ENCODE data around the gene LDLRAD3. TPM values are rescaled to one million over a fixed set of nuclear protein-coding genes. Genes with fewer than 3 reads are reported as not detected.

Gene LDLRAD3
- total RNA-seq, 1 experiment from 2014 or later = 28.1 TPM

DNA sequence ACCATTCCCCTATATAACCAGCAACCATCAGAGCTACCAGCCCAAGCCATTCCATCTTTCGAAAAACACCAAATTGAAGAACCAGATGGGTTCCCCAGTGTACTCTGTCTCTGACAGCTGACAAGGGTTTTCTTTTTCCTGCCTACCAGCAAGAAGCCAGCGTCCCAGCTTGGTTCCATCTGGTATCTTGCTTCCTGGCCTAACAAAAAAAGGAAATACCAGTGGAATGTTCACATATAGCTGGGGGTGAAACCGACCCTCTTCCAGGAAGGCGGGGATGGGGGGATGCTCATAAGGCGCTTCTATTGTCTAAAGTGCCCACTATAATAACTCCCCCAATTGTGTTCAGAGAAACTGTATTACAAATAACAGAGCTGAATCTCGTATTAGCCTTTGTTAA is 172.3 kb downstream of the LDLRAD3 start:
- Histone ChIP-seq H3K9me3 (ENCODE audit: control insufficient read depth, insufficient read depth, low read depth, low read length) (peaks cover 10% of the 10 kb centered on the region; the same call in 1 of the 2 replicates), H3K36me3 (ENCODE audit: control insufficient read depth, insufficient read depth, low read length) (no peaks in the 10 kb centered on the region), H3K4me3 (ENCODE audit: low read depth in 2 of 2, low read length in 2 of 2) (no peak overlapping the region), H3K27me3 (ENCODE audit: control insufficient read depth, insufficient read depth, low read length) (no peaks in the 10 kb centered on the region), H3K4me1 (ENCODE audit: control insufficient read depth, insufficient read depth, low read length) (no peaks in the 10 kb centered on the region), H3K27ac (ENCODE audit: low read length) (no peak overlapping the region)
- no peak for ATAC-seq
- DNase-seq (ENCODE audit: low read depth, low spot score) = no peak
- in situ Hi-C loops (cut with HindIII; ENCODE audit: low pct_unique_long_range_greater_than_20kb, low sequenced_read_pairs) (no loop called here), intact Hi-C loops (cut with micrococcal nuclease; ENCODE audit: unreplicated experiment) (no loop called here)
- CTCF ChIA-PET = no interaction called here
- TF ChIP-seq, protein P1, sequence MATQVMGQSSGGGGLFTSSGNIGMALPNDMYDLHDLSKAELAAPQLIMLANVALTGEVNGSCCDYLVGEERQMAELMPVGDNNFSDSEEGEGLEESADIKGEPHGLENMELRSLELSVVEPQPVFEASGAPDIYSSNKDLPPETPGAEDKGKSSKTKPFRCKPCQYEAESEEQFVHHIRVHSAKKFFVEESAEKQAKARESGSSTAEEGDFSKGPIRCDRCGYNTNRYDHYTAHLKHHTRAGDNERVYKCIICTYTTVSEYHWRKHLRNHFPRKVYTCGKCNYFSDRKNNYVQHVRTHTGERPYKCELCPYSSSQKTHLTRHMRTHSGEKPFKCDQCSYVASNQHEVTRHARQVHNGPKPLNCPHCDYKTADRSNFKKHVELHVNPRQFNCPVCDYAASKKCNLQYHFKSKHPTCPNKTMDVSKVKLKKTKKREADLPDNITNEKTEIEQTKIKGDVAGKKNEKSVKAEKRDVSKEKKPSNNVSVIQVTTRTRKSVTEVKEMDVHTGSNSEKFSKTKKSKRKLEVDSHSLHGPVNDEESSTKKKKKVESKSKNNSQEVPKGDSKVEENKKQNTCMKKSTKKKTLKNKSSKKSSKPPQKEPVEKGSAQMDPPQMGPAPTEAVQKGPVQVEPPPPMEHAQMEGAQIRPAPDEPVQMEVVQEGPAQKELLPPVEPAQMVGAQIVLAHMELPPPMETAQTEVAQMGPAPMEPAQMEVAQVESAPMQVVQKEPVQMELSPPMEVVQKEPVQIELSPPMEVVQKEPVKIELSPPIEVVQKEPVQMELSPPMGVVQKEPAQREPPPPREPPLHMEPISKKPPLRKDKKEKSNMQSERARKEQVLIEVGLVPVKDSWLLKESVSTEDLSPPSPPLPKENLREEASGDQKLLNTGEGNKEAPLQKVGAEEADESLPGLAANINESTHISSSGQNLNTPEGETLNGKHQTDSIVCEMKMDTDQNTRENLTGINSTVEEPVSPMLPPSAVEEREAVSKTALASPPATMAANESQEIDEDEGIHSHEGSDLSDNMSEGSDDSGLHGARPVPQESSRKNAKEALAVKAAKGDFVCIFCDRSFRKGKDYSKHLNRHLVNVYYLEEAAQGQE (IDR thresholded peaks at IDR 0.05; ENCODE audit: insufficient read depth in 1 of 2, low read depth in 2 of 2, low read length in 1 of 2) = no peak
- BruUV-seq (replicated peaks) = no TSS peak
- POLR2A ChIA-PET = interaction anchor here (0.7 kb wide), 1 partner anchor 58 kb away, joined by 3 read pairs; no protein-coding TSS in a partner anchor

GRCh38 chr11:36118084-36118483 is 174.2 kb downstream of the LDLRAD3 start:
- in situ Hi-C loops (cut with HindIII; ENCODE audit: low pct_unique_long_range_greater_than_20kb, low sequenced_read_pairs) = no loop called here
- POLR2A ChIA-PET = no interaction called here

More at GRCh38 chr11:36118084-36118483, 174.2 kb downstream of the LDLRAD3 start:
- CTCF ChIA-PET = no interaction called here
- Histone ChIP-seq H3K36me3 (ENCODE audit: control insufficient read depth, insufficient read depth, low read length) (no peaks in the 10 kb centered on the region), H3K4me3 (ENCODE audit: low read depth in 2 of 2, low read length in 2 of 2) (no peak overlapping the region), H3K4me1 (ENCODE audit: control insufficient read depth, insufficient read depth, low read length) (peaks cover 12% of the 10 kb centered on the region), H3K27ac (ENCODE audit: low read length) (peak overlapping the region; percentile 12; the same call in 1 of the 2 replicates), H3K9me3 (ENCODE audit: control insufficient read depth, insufficient read depth, low read depth, low read length) (peaks cover 5% of the 10 kb centered on the region; the same call in 1 of the 2 replicates), H3K27me3 (ENCODE audit: control insufficient read depth, insufficient read depth, low read length) (no peaks in the 10 kb centered on the region)
- no TSS peak for BruUV-seq (replicated peaks)
- no peak for DNase-seq (ENCODE audit: low read depth, low spot score)
- intact Hi-C loops (cut with micrococcal nuclease; ENCODE audit: unreplicated experiment) = no loop called here
- ATAC-seq = no peak
- TF ChIP-seq TCF7L2 (IDR thresholded peaks at IDR 0.05; ENCODE audit: low read depth, low read length) (no peak), SIN3A (IDR thresholded peaks at IDR 0.05; ENCODE audit: borderline replicate concordance, insufficient read depth, low read depth, low read length) (no peak), POLR2AphosphoS5 (IDR thresholded peaks at IDR 0.05; ENCODE audit: low read depth, low read length) (no peak), CTCF (IDR thresholded peaks at IDR 0.05) (no peak)
- TF ChIP-seq, protein P1 (IDR thresholded peaks at IDR 0.05; ENCODE audit: insufficient read depth in 1 of 2, low read depth in 2 of 2, low read length in 1 of 2) = no peak

Data from Panc1 (cell line).